OCI-LY7 (cell line): ENCODE measurements around the gene SLC66A2. TPM values are rescaled to one million over a fixed set of nuclear protein-coding genes. Genes with fewer than 3 reads are reported as not detected.

Experiments used
- BruUV-seq: library from RNA; stranded (reverse); fragments of 400-500 nt; replicated peaks from 2 replicates; lab custom pipeline; 2021; lab: Mats Ljungman, UMichigan
- CTCF ChIA-PET: fragments of 300-600 bp; sonication (Branson Sonifier 250); formaldehyde crosslinking; loops from one replicate; lab custom pipeline; 2022; ENCODE audit warnings: antibody characterized with exemption; ENCODE audit not compliant: unreplicated experiment; lab: Charles Lee
- POLR2A ChIA-PET: fragments of 300-600 bp; sonication (Branson Sonifier 250); formaldehyde crosslinking; loops from one replicate; lab custom pipeline; 2022; ENCODE audit warnings: antibody characterized with exemption; lab: Charles Lee
- DNase-seq: peaks from one replicate; pipeline ENCODE4 v3.0.0-alpha.2; 2015; ENCODE audit warnings: low spot score
- H2AFZ ChIP-seq: fragments of 200-600 bp; sonication (generic), shearing (Covaris generic); 2 replicates; pipeline ENCODE4 v1.6.1; 2014; ENCODE audit warnings: mild to moderate bottlenecking, antibody characterized with exemption, low read length, moderate library complexity
- H3K27ac ChIP-seq: fragments of 200-600 bp; sonication (generic); 2 replicates; pipeline ENCODE4 v1.5.1; 2014; ENCODE audit warnings: mixed run types, low read depth, mild to moderate bottlenecking, moderate library complexity, low read length, inconsistent platforms; ENCODE audit not compliant: poor library complexity, severe bottlenecking
- H3K36me3 ChIP-seq: fragments of 200-600 bp; sonication (generic); 2 replicates; pipeline ENCODE4 v1.6.1; 2014; ENCODE audit warnings: mild to moderate bottlenecking, antibody characterized with exemption, low read length, moderate library complexity, mixed read lengths; ENCODE audit not compliant: insufficient read depth
- H3K4me1 ChIP-seq: fragments of 200-600 bp; sonication (generic); 2 replicates; pipeline ENCODE4 v1.5.1; 2014; ENCODE audit warnings: mild to moderate bottlenecking, low read length; ENCODE audit not compliant: insufficient read depth, poor library complexity, severe bottlenecking
- H3K4me2 ChIP-seq: fragments of 200-600 bp; sonication (generic); 2 replicates; pipeline ENCODE4 v1.6.1; 2014; ENCODE audit warnings: mild to moderate bottlenecking, low read length
- H3K4me3 ChIP-seq: fragments of 200-600 bp; sonication (generic); 2 replicates; pipeline ENCODE4 v1.5.1; 2014; ENCODE audit warnings: mild to moderate bottlenecking, low read depth, low read length; ENCODE audit not compliant: poor library complexity, severe bottlenecking
- H3K79me2 ChIP-seq: fragments of 200-600 bp; sonication (generic); 2 replicates; pipeline ENCODE4 v1.6.1; 2016; ENCODE audit warnings: low read depth, mild to moderate bottlenecking, low read length, moderate library complexity, mixed read lengths; ENCODE audit not compliant: insufficient read depth
- H3K9me2 ChIP-seq: fragments of 200-600 bp; sonication (generic); 2 replicates; pipeline ENCODE4 v1.6.1; 2016; ENCODE audit warnings: mild to moderate bottlenecking, low read length, mixed read lengths; ENCODE audit not compliant: insufficient read depth
- H3K9me3 ChIP-seq: fragments of 200-600 bp; sonication (generic); 2 replicates; pipeline ENCODE4 v1.6.1; 2014; ENCODE audit warnings: mild to moderate bottlenecking, mixed run types, low read length, mixed read lengths
- H4K20me1 ChIP-seq: fragments of 200-600 bp; sonication (generic); 2 replicates; pipeline ENCODE4 v1.6.1; 2014; ENCODE audit warnings: mild to moderate bottlenecking, antibody characterized with exemption, low read length, moderate library complexity, mixed read lengths; ENCODE audit not compliant: insufficient read depth
- CTCF ChIP-seq: fragments of 200-600 bp; sonication (generic); conservative IDR thresholded peaks from 2 replicates; pipeline ENCODE4 v1.5.1; 2014; ENCODE audit warnings: mild to moderate bottlenecking, antibody characterized with exemption, low read length, moderate library complexity, mixed read lengths
- EZH2phosphoT487 ChIP-seq: fragments of 200-600 bp; sonication (generic); IDR thresholded peaks from 2 replicates; pipeline ENCODE4 v1.6.1; 2018; ENCODE audit warnings: low read depth, borderline replicate concordance, mild to moderate bottlenecking, mixed run types, antibody characterized with exemption, low read length, moderate library complexity, mixed read lengths
- intact Hi-C: fragments of 100-400 bp; cut with micrococcal nuclease; formaldehyde crosslinking; loops from one replicate; pipeline ENCODE4 v1.10.0; 2022; ENCODE audit not compliant: unreplicated experiment
- total RNA-seq, 2 experiments: library from RNA; depleted of rRNA in 1 of 2; stranded (reverse); fragments of >200 nt in 1 of 2; shearing (Covaris generic) in 1 of 2; gene quantifications; 2 replicates each; pipeline ENCODE4 v1.2.3, GENCODE V29; 2014 to 2022

Gene SLC66A2
- total RNA-seq, 2 experiments from 2014 or later: 14.5 to 17.9 TPM

DNA sequence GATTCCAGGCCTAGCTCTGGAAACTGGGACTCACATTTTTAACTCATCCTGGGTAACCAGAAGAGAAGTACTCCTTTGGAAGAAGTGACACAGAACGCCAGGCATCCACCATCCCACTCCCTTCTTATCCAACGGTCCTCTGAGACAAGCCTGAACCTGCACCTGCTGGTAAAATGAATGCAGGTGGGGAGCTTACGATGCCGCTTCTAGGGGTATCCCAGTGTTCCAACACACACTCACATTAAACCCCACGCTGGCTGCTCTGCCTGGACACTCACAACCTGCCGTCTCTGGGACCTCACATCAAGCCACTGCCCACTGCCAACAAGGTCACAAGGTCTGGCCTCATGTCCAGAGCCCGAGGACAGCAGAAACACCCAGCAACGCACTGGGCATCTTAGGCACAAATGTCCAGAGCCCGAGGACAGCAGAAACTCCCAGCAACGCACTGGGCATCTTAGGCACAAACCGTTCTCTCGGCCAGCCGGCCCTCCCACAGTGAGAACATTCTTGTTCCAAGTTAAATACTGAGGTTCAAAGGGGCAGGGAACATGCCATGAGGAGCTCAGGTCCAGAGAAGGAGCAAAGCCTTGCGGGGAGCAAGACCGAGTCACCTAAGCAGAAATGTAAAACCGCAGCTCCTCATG, 9.9 kb downstream of the SLC66A2 start:
- no peak overlapping the region for H3K4me2 ChIP-seq
- intact Hi-C loops: no loop called here
- H3K4me3 ChIP-seq: no peak overlapping the region
- no TSS peak for BruUV-seq
- no peaks in the 10 kb centered on the region for H3K9me3 ChIP-seq
- H3K27ac ChIP-seq: no peak overlapping the region
- no peak for DNase-seq
- H3K4me1 ChIP-seq: peaks cover 8% of the 10 kb centered on the region
- H4K20me1 ChIP-seq: no peaks in the 10 kb centered on the region
- no peak overlapping the region for H2AFZ ChIP-seq
- no peaks in the 10 kb centered on the region for H3K79me2 ChIP-seq
- ChIA-PET POLR2A (no interaction called here), CTCF (no interaction called here)
- TF ChIP-seq CTCF (no peak), EZH2phosphoT487 (no peak)
- no peaks in the 10 kb centered on the region for H3K9me2 ChIP-seq
- H3K36me3 ChIP-seq: no peaks in the 10 kb centered on the region

GRCh38 chr18:79940814-79941472, 10.5 kb downstream of the SLC66A2 start:
- ChIA-PET CTCF (no interaction called here), POLR2A (interaction anchor here (0.6 kb wide), 1 partner anchor 304 kb away, joined by 3 read pairs; no protein-coding TSS in a partner anchor)
- intact Hi-C loops: no loop called here
- Histone ChIP-seq H3K4me2 (no peak overlapping the region), H2AFZ (no peak overlapping the region), H3K79me2 (no peaks in the 10 kb centered on the region), H3K36me3 (peaks cover 1% of the 10 kb centered on the region), H3K4me3 (no peak overlapping the region), H3K27ac (no peak overlapping the region), H3K9me3 (no peaks in the 10 kb centered on the region), H3K9me2 (no peaks in the 10 kb centered on the region), H3K4me1 (peaks cover 2% of the 10 kb centered on the region), H4K20me1 (no peaks in the 10 kb centered on the region)
- no TSS peak for BruUV-seq
- TF ChIP-seq CTCF (no peak), EZH2phosphoT487 (no peak)
- DNase-seq: no peak
